HG03571 (cell line): ENCODE measurements around the gene MCU.
"Not testable (repeated sequence)": the region's sequence is repeated elsewhere in the genome, so short reads cannot be mapped to it uniquely, and the experiment has no call there.

Experiments used
- ATAC-seq: cut with Tn5 transposase; IDR thresholded peaks from one replicate; pipeline ENCODE4 v1.9.1; 2021; ENCODE audit not compliant: unreplicated experiment

The MCU gene

GRCh38 chr10:72758930-72759329 lies 67.0 kb downstream of the MCU start:
- ATAC-seq = not testable (repeated sequence)

GRCh38 chr10:72759584-72759983 lies 67.6 kb downstream of the MCU start:
- ATAC-seq = no peak

- ATAC-seq = no peak
These were observed 69.6 kb downstream of the MCU start for GRCh38 chr10:72761498-72761897.

- no peak for ATAC-seq
These were observed 70.1 kb downstream of the MCU start for GRCh38 chr10:72762042-72762441.

- ATAC-seq = no peak
These were observed 71.3 kb downstream of the MCU start for GRCh38 chr10:72763201-72763600.

GRCh38 chr10:72764151-72764550 lies 72.2 kb downstream of the MCU start:
- no peak for ATAC-seq

GRCh38 chr10:72765051-72765745 lies 73.3 kb downstream of the MCU start:
- ATAC-seq = no peak

- not testable (repeated sequence) for ATAC-seq
These were observed 79.3 kb downstream of the MCU start for GRCh38 chr10:72771195-72771594.

GRCh38 chr10:72772031-72772430 lies 80.1 kb downstream of the MCU start:
- ATAC-seq = no peak

- no peak for ATAC-seq
These were observed 87.9 kb downstream of the MCU start for GRCh38 chr10:72779874-72780273.

GRCh38 chr10:72782649-72783330 lies 90.8 kb downstream of the MCU start:
- ATAC-seq = no peak

GRCh38 chr10:72783410-72783833 lies 91.5 kb downstream of the MCU start:
- no peak for ATAC-seq

GRCh38 chr10:72784551-72785351 lies 92.8 kb downstream of the MCU start:
- no peak for ATAC-seq

- no peak for ATAC-seq
These were observed 93.5 kb downstream of the MCU start for GRCh38 chr10:72785409-72785808.

GRCh38 chr10:72790216-72790990 lies 98.5 kb downstream of the MCU start:
- ATAC-seq = no peak

GRCh38 chr10:72792288-72792687 lies 100.3 kb downstream of the MCU start:
- ATAC-seq = no peak

GRCh38 chr10:72793752-72794151 lies 101.8 kb downstream of the MCU start:
- no peak for ATAC-seq

- no peak for ATAC-seq
These were observed 102.3 kb downstream of the MCU start for GRCh38 chr10:72794260-72794659.

- ATAC-seq = no peak
These were observed 104.1 kb downstream of the MCU start for GRCh38 chr10:72796042-72796441.

- ATAC-seq = no peak
These were observed 104.6 kb downstream of the MCU start for GRCh38 chr10:72796538-72796937.
